ENCODE measurements around the gene DAB2IP. TPM values are rescaled to one million over a fixed set of nuclear protein-coding genes. Genes with fewer than 3 reads are reported as not detected.

DAB2IP gene
- total and polyA plus RNA-seq, 2 experiments from 2014 or later = 8.9 to 42.8 TPM

DNA sequence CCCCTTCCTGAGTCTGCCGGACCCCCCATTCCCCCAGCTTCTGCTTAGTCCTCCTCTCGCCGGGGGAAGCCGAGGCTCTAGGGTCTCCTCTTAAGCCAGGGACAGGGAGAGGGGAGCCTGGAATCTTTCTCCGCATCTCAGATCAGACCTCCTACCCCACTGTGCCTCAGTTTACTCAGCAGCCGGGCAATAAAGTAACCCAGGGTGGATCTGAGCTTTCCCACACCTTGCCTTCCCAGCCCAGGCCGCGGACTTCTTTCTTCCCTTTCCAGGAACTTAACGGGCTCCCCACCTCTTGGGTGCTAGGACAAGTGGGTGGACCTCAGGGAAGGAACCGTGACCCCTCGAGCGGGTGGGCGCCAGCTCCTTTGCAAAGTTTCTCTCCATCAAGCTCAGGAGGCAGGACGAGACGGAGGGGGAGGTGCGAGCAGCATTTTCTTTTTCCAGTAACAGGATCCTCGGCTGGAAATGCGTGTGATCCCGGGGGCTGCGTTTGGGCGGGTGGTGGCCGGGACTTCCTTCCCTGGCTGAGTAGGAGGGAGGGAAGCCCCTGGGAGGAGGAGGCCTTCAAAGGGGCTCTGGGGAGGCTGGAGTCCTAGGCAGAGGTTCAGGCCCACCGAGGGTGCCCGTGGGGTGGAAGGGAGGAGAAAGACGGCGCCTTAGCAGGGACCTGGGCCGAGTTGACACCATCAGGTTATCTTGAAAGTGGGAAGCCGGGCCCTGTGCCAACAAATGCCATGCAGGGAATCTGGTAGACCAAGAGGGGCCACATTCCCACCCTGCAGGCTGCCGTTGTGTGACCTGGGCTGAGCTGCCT lies 795 bp downstream of the DAB2IP start (continued):
- TF ChIP-seq, protein P1, sequence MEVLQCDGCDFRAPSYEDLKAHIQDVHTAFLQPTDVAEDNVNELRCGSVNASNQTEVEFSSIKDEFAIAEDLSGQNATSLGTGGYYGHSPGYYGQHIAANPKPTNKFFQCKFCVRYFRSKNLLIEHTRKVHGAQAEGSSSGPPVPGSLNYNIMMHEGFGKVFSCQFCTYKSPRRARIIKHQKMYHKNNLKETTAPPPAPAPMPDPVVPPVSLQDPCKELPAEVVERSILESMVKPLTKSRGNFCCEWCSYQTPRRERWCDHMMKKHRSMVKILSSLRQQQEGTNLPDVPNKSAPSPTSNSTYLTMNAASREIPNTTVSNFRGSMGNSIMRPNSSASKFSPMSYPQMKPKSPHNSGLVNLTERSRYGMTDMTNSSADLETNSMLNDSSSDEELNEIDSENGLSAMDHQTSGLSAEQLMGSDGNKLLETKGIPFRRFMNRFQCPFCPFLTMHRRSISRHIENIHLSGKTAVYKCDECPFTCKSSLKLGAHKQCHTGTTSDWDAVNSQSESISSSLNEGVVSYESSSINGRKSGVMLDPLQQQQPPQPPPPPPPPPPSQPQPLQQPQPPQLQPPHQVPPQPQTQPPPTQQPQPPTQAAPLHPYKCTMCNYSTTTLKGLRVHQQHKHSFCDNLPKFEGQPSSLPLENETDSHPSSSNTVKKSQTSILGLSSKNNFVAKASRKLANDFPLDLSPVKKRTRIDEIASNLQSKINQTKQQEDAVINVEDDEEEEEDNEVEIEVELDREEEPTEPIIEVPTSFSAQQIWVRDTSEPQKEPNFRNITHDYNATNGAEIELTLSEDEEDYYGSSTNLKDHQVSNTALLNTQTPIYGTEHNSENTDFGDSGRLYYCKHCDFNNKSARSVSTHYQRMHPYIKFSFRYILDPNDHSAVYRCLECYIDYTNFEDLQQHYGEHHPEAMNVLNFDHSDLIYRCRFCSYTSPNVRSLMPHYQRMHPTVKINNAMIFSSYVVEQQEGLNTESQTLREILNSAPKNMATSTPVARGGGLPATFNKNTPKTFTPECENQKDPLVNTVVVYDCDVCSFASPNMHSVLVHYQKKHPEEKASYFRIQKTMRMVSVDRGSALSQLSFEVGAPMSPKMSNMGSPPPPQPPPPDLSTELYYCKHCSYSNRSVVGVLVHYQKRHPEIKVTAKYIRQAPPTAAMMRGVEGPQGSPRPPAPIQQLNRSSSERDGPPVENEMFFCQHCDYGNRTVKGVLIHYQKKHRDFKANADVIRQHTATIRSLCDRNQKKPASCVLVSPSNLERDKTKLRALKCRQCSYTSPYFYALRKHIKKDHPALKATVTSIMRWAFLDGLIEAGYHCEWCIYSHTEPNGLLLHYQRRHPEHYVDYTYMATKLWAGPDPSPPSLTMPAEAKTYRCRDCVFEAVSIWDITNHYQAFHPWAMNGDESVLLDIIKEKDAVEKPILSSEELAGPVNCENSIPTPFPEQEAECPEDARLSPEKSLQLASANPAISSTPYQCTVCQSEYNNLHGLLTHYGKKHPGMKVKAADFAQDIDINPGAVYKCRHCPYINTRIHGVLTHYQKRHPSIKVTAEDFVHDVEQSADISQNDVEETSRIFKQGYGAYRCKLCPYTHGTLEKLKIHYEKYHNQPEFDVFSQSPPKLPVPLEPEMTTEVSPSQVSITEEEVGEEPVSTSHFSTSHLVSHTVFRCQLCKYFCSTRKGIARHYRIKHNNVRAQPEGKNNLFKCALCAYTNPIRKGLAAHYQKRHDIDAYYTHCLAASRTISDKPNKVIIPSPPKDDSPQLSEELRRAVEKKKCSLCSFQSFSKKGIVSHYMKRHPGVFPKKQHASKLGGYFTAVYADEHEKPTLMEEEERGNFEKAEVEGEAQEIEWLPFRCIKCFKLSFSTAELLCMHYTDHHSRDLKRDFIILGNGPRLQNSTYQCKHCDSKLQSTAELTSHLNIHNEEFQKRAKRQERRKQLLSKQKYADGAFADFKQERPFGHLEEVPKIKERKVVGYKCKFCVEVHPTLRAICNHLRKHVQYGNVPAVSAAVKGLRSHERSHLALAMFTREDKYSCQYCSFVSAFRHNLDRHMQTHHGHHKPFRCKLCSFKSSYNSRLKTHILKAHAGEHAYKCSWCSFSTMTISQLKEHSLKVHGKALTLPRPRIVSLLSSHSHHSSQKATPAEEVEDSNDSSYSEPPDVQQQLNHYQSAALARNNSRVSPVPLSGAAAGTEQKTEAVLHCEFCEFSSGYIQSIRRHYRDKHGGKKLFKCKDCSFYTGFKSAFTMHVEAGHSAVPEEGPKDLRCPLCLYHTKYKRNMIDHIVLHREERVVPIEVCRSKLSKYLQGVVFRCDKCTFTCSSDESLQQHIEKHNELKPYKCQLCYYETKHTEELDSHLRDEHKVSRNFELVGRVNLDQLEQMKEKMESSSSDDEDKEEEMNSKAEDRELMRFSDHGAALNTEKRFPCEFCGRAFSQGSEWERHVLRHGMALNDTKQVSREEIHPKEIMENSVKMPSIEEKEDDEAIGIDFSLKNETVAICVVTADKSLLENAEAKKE (CRISPR knock-in tag; IDR thresholded peaks at IDR 0.05) = no peak
- TF ChIP-seq, protein P2, sequence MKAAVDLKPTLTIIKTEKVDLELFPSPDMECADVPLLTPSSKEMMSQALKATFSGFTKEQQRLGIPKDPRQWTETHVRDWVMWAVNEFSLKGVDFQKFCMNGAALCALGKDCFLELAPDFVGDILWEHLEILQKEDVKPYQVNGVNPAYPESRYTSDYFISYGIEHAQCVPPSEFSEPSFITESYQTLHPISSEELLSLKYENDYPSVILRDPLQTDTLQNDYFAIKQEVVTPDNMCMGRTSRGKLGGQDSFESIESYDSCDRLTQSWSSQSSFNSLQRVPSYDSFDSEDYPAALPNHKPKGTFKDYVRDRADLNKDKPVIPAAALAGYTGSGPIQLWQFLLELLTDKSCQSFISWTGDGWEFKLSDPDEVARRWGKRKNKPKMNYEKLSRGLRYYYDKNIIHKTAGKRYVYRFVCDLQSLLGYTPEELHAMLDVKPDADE (IDR thresholded peaks at IDR 0.05) = no peak
- TF ChIP-seq, protein P3, sequence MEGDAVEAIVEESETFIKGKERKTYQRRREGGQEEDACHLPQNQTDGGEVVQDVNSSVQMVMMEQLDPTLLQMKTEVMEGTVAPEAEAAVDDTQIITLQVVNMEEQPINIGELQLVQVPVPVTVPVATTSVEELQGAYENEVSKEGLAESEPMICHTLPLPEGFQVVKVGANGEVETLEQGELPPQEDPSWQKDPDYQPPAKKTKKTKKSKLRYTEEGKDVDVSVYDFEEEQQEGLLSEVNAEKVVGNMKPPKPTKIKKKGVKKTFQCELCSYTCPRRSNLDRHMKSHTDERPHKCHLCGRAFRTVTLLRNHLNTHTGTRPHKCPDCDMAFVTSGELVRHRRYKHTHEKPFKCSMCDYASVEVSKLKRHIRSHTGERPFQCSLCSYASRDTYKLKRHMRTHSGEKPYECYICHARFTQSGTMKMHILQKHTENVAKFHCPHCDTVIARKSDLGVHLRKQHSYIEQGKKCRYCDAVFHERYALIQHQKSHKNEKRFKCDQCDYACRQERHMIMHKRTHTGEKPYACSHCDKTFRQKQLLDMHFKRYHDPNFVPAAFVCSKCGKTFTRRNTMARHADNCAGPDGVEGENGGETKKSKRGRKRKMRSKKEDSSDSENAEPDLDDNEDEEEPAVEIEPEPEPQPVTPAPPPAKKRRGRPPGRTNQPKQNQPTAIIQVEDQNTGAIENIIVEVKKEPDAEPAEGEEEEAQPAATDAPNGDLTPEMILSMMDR (conservative IDR thresholded peaks at IDR 0.05; ENCODE audit: low read depth in 2 of 2) = no peak
- no peak for TF ChIP-seq EZH2phosphoT487 (IDR thresholded peaks at IDR 0.05; ENCODE audit: unreplicated experiment)
- TF ChIP-seq ZNF331 (CRISPR knock-in tag; IDR thresholded peaks at IDR 0.05; ENCODE audit: low read depth) = no peak
- TF ChIP-seq CREB1 (CRISPR knock-in tag; IDR thresholded peaks at IDR 0.05; ENCODE audit: low read depth) = no peak

Measured in GM23338 (cell line).